ENCODE measurements around the gene EHMT1.

The EHMT1 gene

GRCh38 chr9:137642892-137643291, 24.1 kb downstream of the EHMT1 start:
- TF ChIP-seq, protein P1, sequence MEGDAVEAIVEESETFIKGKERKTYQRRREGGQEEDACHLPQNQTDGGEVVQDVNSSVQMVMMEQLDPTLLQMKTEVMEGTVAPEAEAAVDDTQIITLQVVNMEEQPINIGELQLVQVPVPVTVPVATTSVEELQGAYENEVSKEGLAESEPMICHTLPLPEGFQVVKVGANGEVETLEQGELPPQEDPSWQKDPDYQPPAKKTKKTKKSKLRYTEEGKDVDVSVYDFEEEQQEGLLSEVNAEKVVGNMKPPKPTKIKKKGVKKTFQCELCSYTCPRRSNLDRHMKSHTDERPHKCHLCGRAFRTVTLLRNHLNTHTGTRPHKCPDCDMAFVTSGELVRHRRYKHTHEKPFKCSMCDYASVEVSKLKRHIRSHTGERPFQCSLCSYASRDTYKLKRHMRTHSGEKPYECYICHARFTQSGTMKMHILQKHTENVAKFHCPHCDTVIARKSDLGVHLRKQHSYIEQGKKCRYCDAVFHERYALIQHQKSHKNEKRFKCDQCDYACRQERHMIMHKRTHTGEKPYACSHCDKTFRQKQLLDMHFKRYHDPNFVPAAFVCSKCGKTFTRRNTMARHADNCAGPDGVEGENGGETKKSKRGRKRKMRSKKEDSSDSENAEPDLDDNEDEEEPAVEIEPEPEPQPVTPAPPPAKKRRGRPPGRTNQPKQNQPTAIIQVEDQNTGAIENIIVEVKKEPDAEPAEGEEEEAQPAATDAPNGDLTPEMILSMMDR (conservative IDR thresholded peaks at IDR 0.05; ENCODE audit: low read depth, low read length): no peak
- H3K27ac ChIP-seq: no peak overlapping the region
- H3K4me2 ChIP-seq: no peak overlapping the region
- peaks cover 16% of the 10 kb centered on the region for H3K4me1 ChIP-seq (ENCODE audit: low read depth, poor library complexity, severe bottlenecking)
- no peaks in the 10 kb centered on the region for H3K36me3 ChIP-seq (ENCODE audit: insufficient read depth)
- no peak overlapping the region for H3K9ac ChIP-seq
- peaks cover 72% of the 10 kb centered on the region for H3K79me2 ChIP-seq (ENCODE audit: insufficient read depth, low read depth)
- no peak overlapping the region for H2AFZ ChIP-seq (ENCODE audit: low read depth)
- H4K20me1 ChIP-seq (ENCODE audit: insufficient read depth): no peaks in the 10 kb centered on the region
- no peaks in the 10 kb centered on the region for H3K27me3 ChIP-seq (ENCODE audit: insufficient read depth, low read depth)
- H3K4me3 ChIP-seq (IDR thresholded peaks at IDR 0.05; ENCODE audit: insufficient read depth, low read depth, low read length): no peak overlapping the region

GRCh38 chr9:137643921-137644320, 25.1 kb downstream of the EHMT1 start:
- H3K27ac ChIP-seq: no peak overlapping the region
- no peaks in the 10 kb centered on the region for H3K36me3 ChIP-seq (ENCODE audit: insufficient read depth)
- H3K4me3 ChIP-seq (IDR thresholded peaks at IDR 0.05; ENCODE audit: insufficient read depth, low read depth, low read length): no peak overlapping the region
- no peak overlapping the region for H3K4me2 ChIP-seq
- no peak overlapping the region for H3K9ac ChIP-seq
- H3K4me1 ChIP-seq (ENCODE audit: low read depth, poor library complexity, severe bottlenecking): peaks cover 10% of the 10 kb centered on the region
- TF ChIP-seq, protein P1 (conservative IDR thresholded peaks at IDR 0.05; ENCODE audit: low read depth, low read length): no peak
- peaks cover 61% of the 10 kb centered on the region for H3K79me2 ChIP-seq (ENCODE audit: insufficient read depth, low read depth)
- no peaks in the 10 kb centered on the region for H4K20me1 ChIP-seq (ENCODE audit: insufficient read depth)
- H3K27me3 ChIP-seq (ENCODE audit: insufficient read depth, low read depth): no peaks in the 10 kb centered on the region
- H2AFZ ChIP-seq (ENCODE audit: low read depth): no peak overlapping the region

DNA sequence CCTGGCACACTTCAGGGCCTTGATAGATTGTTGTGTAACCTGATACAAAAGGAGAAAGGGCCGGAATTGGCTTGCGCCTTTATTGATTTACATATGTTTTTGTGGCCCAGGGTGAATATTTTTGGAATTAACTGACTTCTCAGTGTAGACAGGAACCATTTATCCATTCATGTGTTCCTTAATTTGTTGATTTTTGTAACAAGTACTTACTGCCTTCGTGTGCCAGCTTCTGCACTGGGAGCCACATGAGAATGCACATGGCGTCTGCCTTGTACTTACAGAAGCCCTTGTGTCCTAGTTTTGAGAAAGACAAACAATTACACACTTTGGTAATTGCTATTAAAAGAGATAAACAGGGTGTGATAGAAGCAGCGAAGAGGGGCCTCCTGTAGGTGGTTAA, 26.4 kb downstream of the EHMT1 start:
- no peaks in the 10 kb centered on the region for H3K36me3 ChIP-seq (ENCODE audit: insufficient read depth)
- no peaks in the 10 kb centered on the region for H3K4me1 ChIP-seq (ENCODE audit: low read depth, poor library complexity, severe bottlenecking)
- no peak overlapping the region for H3K4me2 ChIP-seq
- no peak overlapping the region for H3K9ac ChIP-seq
- TF ChIP-seq, protein P1 (conservative IDR thresholded peaks at IDR 0.05; ENCODE audit: low read depth, low read length): no peak
- H2AFZ ChIP-seq (ENCODE audit: low read depth): no peak overlapping the region
- peaks cover 51% of the 10 kb centered on the region for H3K79me2 ChIP-seq (ENCODE audit: insufficient read depth, low read depth)
- no peak overlapping the region for H3K27ac ChIP-seq
- no peaks in the 10 kb centered on the region for H4K20me1 ChIP-seq (ENCODE audit: insufficient read depth)
- no peak overlapping the region for H3K4me3 ChIP-seq (IDR thresholded peaks at IDR 0.05; ENCODE audit: insufficient read depth, low read depth, low read length)
- no peaks in the 10 kb centered on the region for H3K27me3 ChIP-seq (ENCODE audit: insufficient read depth, low read depth)

DNA sequence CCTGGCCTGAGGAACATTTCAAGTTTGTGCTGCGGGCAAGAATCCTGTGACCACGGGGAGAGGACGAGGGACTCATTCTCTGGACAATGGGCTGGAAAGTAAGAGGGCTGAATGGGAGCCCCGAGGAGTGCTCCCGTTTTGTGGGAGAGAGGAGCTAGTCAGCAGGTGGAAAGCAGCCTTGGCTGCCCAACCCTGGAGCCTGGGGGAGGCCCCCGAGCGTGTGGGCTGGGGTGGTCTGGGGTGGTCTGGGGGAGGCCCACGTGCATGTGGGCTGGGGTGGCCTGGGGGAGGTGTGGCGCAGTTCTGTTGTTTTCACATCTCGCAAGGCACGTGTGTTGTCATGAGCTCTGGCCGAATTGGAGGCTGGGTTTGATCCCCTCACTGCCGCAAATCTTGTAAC, 27.5 kb downstream of the EHMT1 start:
- Histone ChIP-seq H3K79me2 (ENCODE audit: insufficient read depth, low read depth) (peaks cover 51% of the 10 kb centered on the region; the same call in 1 of the 2 replicates), H3K4me1 (ENCODE audit: low read depth, poor library complexity, severe bottlenecking) (no peaks in the 10 kb centered on the region), H3K27ac (no peak overlapping the region), H3K4me2 (no peak overlapping the region), H2AFZ (ENCODE audit: low read depth) (no peak overlapping the region), H3K36me3 (ENCODE audit: insufficient read depth) (no peaks in the 10 kb centered on the region), H3K4me3 (IDR thresholded peaks at IDR 0.05; ENCODE audit: insufficient read depth, low read depth, low read length) (no peak overlapping the region), H3K27me3 (ENCODE audit: insufficient read depth, low read depth) (no peaks in the 10 kb centered on the region), H3K9ac (no peak overlapping the region), H4K20me1 (ENCODE audit: insufficient read depth) (no peaks in the 10 kb centered on the region)
- TF ChIP-seq, protein P1 (conservative IDR thresholded peaks at IDR 0.05; ENCODE audit: low read depth, low read length): no peak

All from KMS-11 (cell line).